ENCODE measurements around the gene TMEM247. TPM values are rescaled to one million over a fixed set of nuclear protein-coding genes. Genes with fewer than 3 reads are reported as not detected.

TMEM247 gene
- total RNA-seq (2014; rRNA removed) (not detected in 2 replicates), Bru-seq, nascent RNA (not detected), BruChase-seq, experiment 1, labeled RNA remaining after a 6-hour chase (not detected), BruChase-seq, experiment 2, labeled RNA remaining after a 2-hour chase (percentile 22 among the genes with signal in this experiment)
- long read RNA-seq, result 0 reads

- Histone ChIP-seq H3K9me2 (replicated peaks; ENCODE audit: low read length) (no peaks in the 10 kb centered on the region), H2AFZ (ENCODE audit: low read length) (no peak within 1 kb of the TSS), H3K79me2 (ENCODE audit: low read length) (no peaks in the 10 kb centered on the region), H3K36me3 (ENCODE audit: low read depth, low read length) (no peaks in the 10 kb centered on the region), H3K9ac (ENCODE audit: low read length) (no peak within 1 kb of the TSS), H3K27me3 (ENCODE audit: low read length) (no peaks in the 10 kb centered on the region), H3K27ac (ENCODE audit: low read length) (no peak within 1 kb of the TSS), H3K4me1 (ENCODE audit: insufficient read depth, low read length) (peaks cover 17% of the 10 kb centered on the region), H3F3A (ENCODE audit: low read length, unreplicated experiment) (no peaks in the 10 kb centered on the region), H3K4me3 (ENCODE audit: low read length) (no peak within 1 kb of the TSS), H3K9me3 (ENCODE audit: low read length) (no peaks in the 10 kb centered on the region), H4K20me1 (ENCODE audit: low read length) (no peaks in the 10 kb centered on the region), H3K4me2 (ENCODE audit: low read length) (no peak within 1 kb of the TSS)
- BruUV-seq (replicated peaks), result no TSS peak
- POLR2A ChIA-PET (ENCODE audit: unreplicated experiment), result no interaction called here
- DNase-seq (no peak), ATAC-seq (no peak)
- TF ChIP-seq EZH2 (IDR thresholded peaks at IDR 0.05; ENCODE audit: low read length, unreplicated experiment) (no peak), EZH2phosphoT487 (IDR thresholded peaks at IDR 0.05; ENCODE audit: borderline replicate concordance, low read length) (no peak)
- TF ChIP-seq, protein P1, sequence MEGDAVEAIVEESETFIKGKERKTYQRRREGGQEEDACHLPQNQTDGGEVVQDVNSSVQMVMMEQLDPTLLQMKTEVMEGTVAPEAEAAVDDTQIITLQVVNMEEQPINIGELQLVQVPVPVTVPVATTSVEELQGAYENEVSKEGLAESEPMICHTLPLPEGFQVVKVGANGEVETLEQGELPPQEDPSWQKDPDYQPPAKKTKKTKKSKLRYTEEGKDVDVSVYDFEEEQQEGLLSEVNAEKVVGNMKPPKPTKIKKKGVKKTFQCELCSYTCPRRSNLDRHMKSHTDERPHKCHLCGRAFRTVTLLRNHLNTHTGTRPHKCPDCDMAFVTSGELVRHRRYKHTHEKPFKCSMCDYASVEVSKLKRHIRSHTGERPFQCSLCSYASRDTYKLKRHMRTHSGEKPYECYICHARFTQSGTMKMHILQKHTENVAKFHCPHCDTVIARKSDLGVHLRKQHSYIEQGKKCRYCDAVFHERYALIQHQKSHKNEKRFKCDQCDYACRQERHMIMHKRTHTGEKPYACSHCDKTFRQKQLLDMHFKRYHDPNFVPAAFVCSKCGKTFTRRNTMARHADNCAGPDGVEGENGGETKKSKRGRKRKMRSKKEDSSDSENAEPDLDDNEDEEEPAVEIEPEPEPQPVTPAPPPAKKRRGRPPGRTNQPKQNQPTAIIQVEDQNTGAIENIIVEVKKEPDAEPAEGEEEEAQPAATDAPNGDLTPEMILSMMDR (conservative IDR thresholded peaks at IDR 0.05; ENCODE audit: low read depth, low read length), result no peak
- CTCF ChIA-PET, result no interaction called here
- intact Hi-C loops (cut with micrococcal nuclease), result no loop called here
These were observed at the start of gene TMEM247 for GRCh38 chr2:46479265-46479664. TSS of gene TMEM247 (plus strand) at chr2:46479565.

GRCh38 chr2:46430413-46430812 is 49.0 kb upstream of the TMEM247 start:
- Histone ChIP-seq H3F3A (ENCODE audit: low read length, unreplicated experiment) (no peaks in the 10 kb centered on the region), H4K20me1 (ENCODE audit: low read length) (no peaks in the 10 kb centered on the region), H3K9me3 (ENCODE audit: low read length) (no peaks in the 10 kb centered on the region), H3K36me3 (ENCODE audit: low read depth, low read length) (no peaks in the 10 kb centered on the region), H3K4me1 (ENCODE audit: insufficient read depth, low read length) (no peaks in the 10 kb centered on the region), H3K4me2 (ENCODE audit: low read length) (no peak overlapping the region), H3K27me3 (ENCODE audit: low read length) (no peaks in the 10 kb centered on the region), H3K27ac (ENCODE audit: low read length) (no peak overlapping the region), H3K9me2 (replicated peaks; ENCODE audit: low read length) (no peaks in the 10 kb centered on the region), H2AFZ (ENCODE audit: low read length) (no peak overlapping the region), H3K79me2 (ENCODE audit: low read length) (no peaks in the 10 kb centered on the region), H3K9ac (ENCODE audit: low read length) (no peak overlapping the region), H3K4me3 (ENCODE audit: low read length) (no peak overlapping the region)
- intact Hi-C loops (cut with micrococcal nuclease), result no loop called here
- no TSS peak for BruUV-seq (replicated peaks)
- TF ChIP-seq EZH2 (IDR thresholded peaks at IDR 0.05; ENCODE audit: low read length, unreplicated experiment) (no peak), EZH2phosphoT487 (IDR thresholded peaks at IDR 0.05; ENCODE audit: borderline replicate concordance, low read length) (no peak)
- TF ChIP-seq, protein P1 (conservative IDR thresholded peaks at IDR 0.05; ENCODE audit: low read depth, low read length), result no peak
- no peak for DNase-seq
- ATAC-seq, result no peak
- CTCF ChIA-PET, result interaction anchor here (0.6 kb wide), 1 partner anchor 12 kb away, joined by 3 read pairs; no protein-coding TSS in a partner anchor
- POLR2A ChIA-PET (ENCODE audit: unreplicated experiment), result interaction anchor here (0.7 kb wide), 1 partner anchor 32 kb away, joined by 4 read pairs; no protein-coding TSS in a partner anchor

GRCh38 chr2:46430992-46431391 is 48.4 kb upstream of the TMEM247 start:
- DNase-seq (no peak), ATAC-seq (no peak)
- H3K36me3 ChIP-seq (ENCODE audit: low read depth, low read length), result no peaks in the 10 kb centered on the region
- ChIA-PET CTCF (interaction anchor here (0.6 kb wide), 1 partner anchor 11 kb away, joined by 3 read pairs; no protein-coding TSS in a partner anchor), POLR2A (ENCODE audit: unreplicated experiment) (interaction anchor here (0.7 kb wide), 1 partner anchor 341 kb away, joined by 3 read pairs; no protein-coding TSS in a partner anchor)
- no peak for TF ChIP-seq EZH2phosphoT487 (IDR thresholded peaks at IDR 0.05; ENCODE audit: borderline replicate concordance, low read length)
- TF ChIP-seq EZH2 (IDR thresholded peaks at IDR 0.05; ENCODE audit: low read length, unreplicated experiment), result no peak
- TF ChIP-seq, protein P1 (conservative IDR thresholded peaks at IDR 0.05; ENCODE audit: low read depth, low read length), result no peak
- H3K79me2 ChIP-seq (ENCODE audit: low read length), result no peaks in the 10 kb centered on the region
- H2AFZ ChIP-seq (ENCODE audit: low read length), result no peak overlapping the region
- H3K9me2 ChIP-seq (replicated peaks; ENCODE audit: low read length), result no peaks in the 10 kb centered on the region
- no peaks in the 10 kb centered on the region for H4K20me1 ChIP-seq (ENCODE audit: low read length)
- no peak overlapping the region for H3K4me3 ChIP-seq (ENCODE audit: low read length)
- H3K4me2 ChIP-seq (ENCODE audit: low read length), result no peak overlapping the region
- no peak overlapping the region for H3K9ac ChIP-seq (ENCODE audit: low read length)
- intact Hi-C loops (cut with micrococcal nuclease), result no loop called here
- no TSS peak for BruUV-seq (replicated peaks)
- no peaks in the 10 kb centered on the region for H3K4me1 ChIP-seq (ENCODE audit: insufficient read depth, low read length)
- H3K27ac ChIP-seq (ENCODE audit: low read length), result no peak overlapping the region
- H3K9me3 ChIP-seq (ENCODE audit: low read length), result no peaks in the 10 kb centered on the region
- no peaks in the 10 kb centered on the region for H3K27me3 ChIP-seq (ENCODE audit: low read length)
- H3F3A ChIP-seq (ENCODE audit: low read length, unreplicated experiment), result no peaks in the 10 kb centered on the region

Measured in PC-3 (cell line).